Measurements from ENCODE around the gene EHD4. TPM values are rescaled to one million over a fixed set of nuclear protein-coding genes. Genes with fewer than 3 reads are reported as not detected.

Gene EHD4
- total RNA-seq, 1 donor from 2014 or later = 42.6 TPM

GRCh38 chr15:41895957-41896356 lies 76.4 kb downstream of the EHD4 start:
- Mint-ChIP-seq H3K4me1 (peaks cover 44% of the 10 kb centered on the region), H3K4me3 (no peak overlapping the region)
- intact Hi-C loops (cut with micrococcal nuclease) = loop anchor here (1.0 to 2.0 kb wide), 3 partner anchors 8 to 67 kb away; partner anchors contain the start of gene JMJD7

DNA sequence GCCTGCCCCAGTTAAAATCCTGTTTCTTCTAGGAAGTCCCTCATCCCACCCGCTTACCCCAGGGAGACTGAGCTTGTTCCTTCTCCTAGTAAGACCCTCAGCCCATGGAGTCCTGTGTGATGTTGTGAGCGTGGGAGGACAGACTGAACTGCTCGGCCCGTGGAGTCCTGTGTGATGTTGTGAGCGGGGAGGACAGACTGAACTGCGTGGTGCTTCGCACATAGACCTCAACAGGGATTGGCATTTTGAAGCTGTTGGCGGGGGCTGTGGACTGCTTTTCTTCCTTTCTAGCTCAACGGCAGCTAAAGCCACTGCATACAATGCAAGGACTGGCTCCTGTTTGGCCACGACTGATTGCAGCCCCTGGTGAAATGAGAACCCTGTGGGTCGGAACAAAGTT lies 76.9 kb downstream of the EHD4 start:
- peaks cover 44% of the 10 kb centered on the region for H3K4me1 Mint-ChIP-seq
- H3K36me3 Mint-ChIP-seq (ENCODE audit: low read depth) = peaks cover 22% of the 10 kb centered on the region
- intact Hi-C loops (cut with micrococcal nuclease) = loop anchor here (1.0 to 2.0 kb wide), 3 partner anchors 9 to 67 kb away; partner anchors contain the start of gene JMJD7
- CTCF ChIA-PET = interaction anchor here (1.2 to 2.3 kb wide), 2 partner anchors 9 to 122 kb away, joined by 3 to 16 read pairs; partner anchors contain the start of gene MAPKBP1
- TF ChIP-seq, protein P1, sequence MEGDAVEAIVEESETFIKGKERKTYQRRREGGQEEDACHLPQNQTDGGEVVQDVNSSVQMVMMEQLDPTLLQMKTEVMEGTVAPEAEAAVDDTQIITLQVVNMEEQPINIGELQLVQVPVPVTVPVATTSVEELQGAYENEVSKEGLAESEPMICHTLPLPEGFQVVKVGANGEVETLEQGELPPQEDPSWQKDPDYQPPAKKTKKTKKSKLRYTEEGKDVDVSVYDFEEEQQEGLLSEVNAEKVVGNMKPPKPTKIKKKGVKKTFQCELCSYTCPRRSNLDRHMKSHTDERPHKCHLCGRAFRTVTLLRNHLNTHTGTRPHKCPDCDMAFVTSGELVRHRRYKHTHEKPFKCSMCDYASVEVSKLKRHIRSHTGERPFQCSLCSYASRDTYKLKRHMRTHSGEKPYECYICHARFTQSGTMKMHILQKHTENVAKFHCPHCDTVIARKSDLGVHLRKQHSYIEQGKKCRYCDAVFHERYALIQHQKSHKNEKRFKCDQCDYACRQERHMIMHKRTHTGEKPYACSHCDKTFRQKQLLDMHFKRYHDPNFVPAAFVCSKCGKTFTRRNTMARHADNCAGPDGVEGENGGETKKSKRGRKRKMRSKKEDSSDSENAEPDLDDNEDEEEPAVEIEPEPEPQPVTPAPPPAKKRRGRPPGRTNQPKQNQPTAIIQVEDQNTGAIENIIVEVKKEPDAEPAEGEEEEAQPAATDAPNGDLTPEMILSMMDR (IDR thresholded peaks at IDR 0.05) = no peak
- ATAC-seq (ENCODE audit: low read depth) = no peak
- peak overlapping the region; percentile 81 for H3K27ac Mint-ChIP-seq
- POLR2A ChIA-PET = interaction anchor here (0.6 to 2.5 kb wide), 6 partner anchors 33 to 1743 kb away, joined by 3 to 11 read pairs (median 6); partner anchors contain the start of genes EHD4 and MAPKBP1
- no peaks in the 10 kb centered on the region for H3K27me3 Mint-ChIP-seq
- H3K9me3 Mint-ChIP-seq = no peaks in the 10 kb centered on the region
- peak overlapping the region; percentile 79 for H3K4me3 Mint-ChIP-seq
- no peak for DNase-seq

More at GRCh38 chr15:41895957-41896356, 76.4 kb downstream of the EHD4 start:
- Mint-ChIP-seq H3K9me3 (no peaks in the 10 kb centered on the region), H3K27ac (peak overlapping the region; percentile 54), H3K36me3 (ENCODE audit: low read depth) (peaks cover 26% of the 10 kb centered on the region), H3K27me3 (no peaks in the 10 kb centered on the region)
- no peak for ATAC-seq (ENCODE audit: low read depth)
- POLR2A ChIA-PET = interaction anchor here (1.9 kb wide), 1 partner anchor 122 kb away, joined by 11 read pairs; the partner anchor contains the start of gene MAPKBP1
- CTCF ChIA-PET = interaction anchor here (1.2 to 2.3 kb wide), 2 partner anchors 8 to 122 kb away, joined by 3 to 16 read pairs; partner anchors contain the start of gene MAPKBP1
- no peak for DNase-seq
- TF ChIP-seq, protein P1 (IDR thresholded peaks at IDR 0.05) = no peak

DNA sequence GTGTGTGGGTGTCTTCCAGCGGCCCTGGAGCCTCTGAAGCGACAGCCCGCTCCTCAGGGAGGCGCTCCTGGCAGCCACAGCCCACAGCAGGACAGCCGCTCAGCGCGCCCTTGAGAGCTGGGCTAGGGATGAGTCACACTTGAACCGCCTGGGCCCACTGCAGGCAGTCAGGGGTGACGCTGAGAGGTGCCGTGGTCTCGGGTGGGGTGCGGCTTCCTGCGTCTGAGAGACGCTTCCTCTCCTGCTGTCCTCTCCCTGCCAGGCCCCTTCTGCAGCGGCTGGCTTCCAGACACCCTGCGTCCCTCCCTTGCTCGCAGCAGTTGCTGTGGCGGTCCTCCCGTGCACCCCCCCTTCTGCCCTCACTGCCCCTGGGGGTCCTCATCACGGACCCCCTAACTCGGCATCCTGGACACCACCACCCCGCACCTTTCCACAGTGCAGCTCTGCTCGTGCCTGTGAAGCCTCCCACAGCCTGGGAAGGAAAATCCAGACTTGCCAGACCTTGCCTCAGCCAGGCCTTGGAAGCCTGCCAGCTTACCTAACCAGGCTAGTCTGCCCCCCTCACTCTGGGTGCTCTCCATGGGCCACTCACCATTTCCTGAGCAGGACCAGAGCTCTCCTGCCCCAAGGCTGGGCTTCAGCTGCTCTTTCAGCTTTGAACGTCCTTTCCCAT lies 77.4 kb downstream of the EHD4 start:
- intact Hi-C loops (cut with micrococcal nuclease) = loop anchor here (1.0 to 2.0 kb wide), 3 partner anchors 9 to 66 kb away; partner anchors contain the start of gene JMJD7
- no peaks in the 10 kb centered on the region for H3K9me3 Mint-ChIP-seq
- TF ChIP-seq, protein P1 (IDR thresholded peaks at IDR 0.05) = no peak
- POLR2A ChIA-PET = interaction anchor here (0.5 to 2.5 kb wide), 10 partner anchors 10 to 1743 kb away, joined by 3 to 11 read pairs (median 4); partner anchors contain the start of genes EHD4 and MAPKBP1
- DNase-seq = peak; percentile 68
- peak; percentile 99 for ATAC-seq (ENCODE audit: low read depth)
- CTCF ChIA-PET = interaction anchor here (0.8 to 2.3 kb wide), 3 partner anchors 9 to 121 kb away, joined by 3 to 16 read pairs (median 3); partner anchors contain the start of gene MAPKBP1
- no peaks in the 10 kb centered on the region for H3K27me3 Mint-ChIP-seq
- H3K27ac Mint-ChIP-seq = peak overlapping the region; percentile 81
- peaks cover 44% of the 10 kb centered on the region for H3K4me1 Mint-ChIP-seq
- H3K36me3 Mint-ChIP-seq (ENCODE audit: low read depth) = peaks cover 19% of the 10 kb centered on the region
- peak overlapping the region; percentile 79 for H3K4me3 Mint-ChIP-seq

- H3K36me3 Mint-ChIP-seq (ENCODE audit: low read depth) = peaks cover 16% of the 10 kb centered on the region
- H3K4me1 Mint-ChIP-seq = peaks cover 47% of the 10 kb centered on the region
- no peaks in the 10 kb centered on the region for H3K27me3 Mint-ChIP-seq
- no peak for DNase-seq
- ATAC-seq (ENCODE audit: low read depth) = no peak
- no peaks in the 10 kb centered on the region for H3K9me3 Mint-ChIP-seq
- peak overlapping the region; percentile 81 for H3K27ac Mint-ChIP-seq
- CTCF ChIA-PET = interaction anchor here (0.8 to 2.3 kb wide), 2 partner anchors 10 to 55 kb away, joined by 3 to 16 read pairs; no protein-coding TSS in a partner anchor
- H3K4me3 Mint-ChIP-seq = peak overlapping the region; percentile 79
- TF ChIP-seq, protein P1 (IDR thresholded peaks at IDR 0.05) = no peak
- intact Hi-C loops (cut with micrococcal nuclease) = loop anchor here (2.0 kb wide), 2 partner anchors 34 to 66 kb away; partner anchors contain the start of gene JMJD7
- POLR2A ChIA-PET = interaction anchor here (0.7 to 2.5 kb wide), 6 partner anchors 10 to 493 kb away, joined by 3 to 11 read pairs (median 6); partner anchors contain the start of genes EHD4 and MAPKBP1
Observed at GRCh38 chr15:41894251-41894790, 78.0 kb downstream of the EHD4 start.
